ENCODE measurements around the gene TGFB1. TPM values are rescaled to one million over a fixed set of nuclear protein-coding genes. Genes with fewer than 3 reads are reported as not detected.
A peak's percentile ranks its signal among the peaks of the same experiment; 100 is the strongest.

The TGFB1 gene
- total and polyA plus RNA-seq, 9 of the 15 experiments (the other 6 are each of a cell fraction or from before 2014, with no cell fraction given): 0.24 to 159 (median 17.2) TPM

DNA sequence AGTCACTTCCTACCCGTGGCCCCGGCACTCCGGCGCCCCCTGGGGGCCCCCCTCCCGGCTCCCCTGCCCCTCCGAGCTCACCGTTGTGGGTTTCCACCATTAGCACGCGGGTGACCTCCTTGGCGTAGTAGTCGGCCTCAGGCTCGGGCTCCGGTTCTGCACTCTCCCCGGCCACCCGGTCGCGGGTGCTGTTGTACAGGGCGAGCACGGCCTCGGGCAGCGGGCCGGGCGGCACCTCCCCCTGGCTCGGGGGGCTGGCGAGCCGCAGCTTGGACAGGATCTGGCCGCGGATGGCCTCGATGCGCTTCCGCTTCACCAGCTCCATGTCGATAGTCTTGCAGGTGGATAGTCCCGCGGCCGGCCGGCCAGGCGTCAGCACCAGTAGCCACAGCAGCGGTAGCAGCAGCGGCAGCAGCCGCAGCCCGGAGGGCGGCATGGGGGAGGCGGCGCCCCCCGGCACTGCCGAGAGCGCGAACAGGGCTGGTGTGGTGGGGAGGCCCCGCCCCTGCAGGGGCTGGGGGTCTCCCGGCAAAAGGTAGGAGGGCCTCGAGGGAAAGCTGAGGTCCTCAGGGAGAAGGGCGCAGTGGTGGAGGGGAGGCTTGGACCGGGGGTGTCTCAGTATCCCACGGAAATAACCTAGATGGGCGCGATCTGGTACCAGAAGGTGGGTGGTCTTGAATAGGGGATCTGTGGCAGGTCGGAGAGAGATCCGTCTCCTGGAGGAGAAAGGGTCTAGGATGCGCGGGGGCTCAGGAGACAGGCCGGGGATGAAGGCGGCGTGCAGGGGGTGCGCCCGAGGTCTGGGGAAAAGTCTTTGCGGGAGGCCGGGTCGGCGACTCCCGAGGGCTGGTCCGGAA, 885 bp downstream of the TGFB1 start (continued):
- peak; percentile 66; the same call in 1 of the 2 replicates for TF ChIP-seq SMAD4 (CRISPR knock-in tag; conservative IDR thresholded peaks at IDR 0.05)
- no peak for TF ChIP-seq TFAM (CRISPR knock-in tag; conservative IDR thresholded peaks at IDR 0.05)
- peak; percentile 65; the same call in 1 of the 2 replicates for TF ChIP-seq GATAD2A (IDR thresholded peaks at IDR 0.05)
- peak; percentile 50; the same call in 1 of the 2 replicates for TF ChIP-seq ZNF143 (CRISPR knock-in tag; IDR thresholded peaks at IDR 0.05)
- TF ChIP-seq SETDB1 (IDR thresholded peaks at IDR 0.05; ENCODE audit: low read length): no peak
- TF ChIP-seq, protein P1, sequence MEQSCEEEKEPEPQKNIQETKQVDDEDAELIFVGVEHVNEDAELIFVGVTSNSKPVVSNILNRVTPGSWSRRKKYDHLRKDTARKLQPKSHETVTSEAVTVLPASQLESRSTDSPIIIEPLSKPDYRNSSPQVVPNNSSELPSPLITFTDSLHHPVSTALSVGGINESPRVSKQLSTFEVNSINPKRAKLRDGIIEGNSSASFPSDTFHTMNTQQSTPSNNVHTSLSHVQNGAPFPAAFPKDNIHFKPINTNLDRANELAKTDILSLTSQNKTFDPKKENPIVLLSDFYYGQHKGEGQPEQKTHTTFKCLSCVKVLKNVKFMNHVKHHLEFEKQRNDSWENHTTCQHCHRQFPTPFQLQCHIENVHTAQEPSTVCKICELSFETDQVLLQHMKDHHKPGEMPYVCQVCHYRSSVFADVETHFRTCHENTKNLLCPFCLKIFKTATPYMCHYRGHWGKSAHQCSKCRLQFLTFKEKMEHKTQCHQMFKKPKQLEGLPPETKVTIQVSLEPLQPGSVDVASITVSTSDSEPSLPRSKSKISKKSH (CRISPR knock-in tag; IDR thresholded peaks at IDR 0.05): no peak
- TF ChIP-seq, protein P2, sequence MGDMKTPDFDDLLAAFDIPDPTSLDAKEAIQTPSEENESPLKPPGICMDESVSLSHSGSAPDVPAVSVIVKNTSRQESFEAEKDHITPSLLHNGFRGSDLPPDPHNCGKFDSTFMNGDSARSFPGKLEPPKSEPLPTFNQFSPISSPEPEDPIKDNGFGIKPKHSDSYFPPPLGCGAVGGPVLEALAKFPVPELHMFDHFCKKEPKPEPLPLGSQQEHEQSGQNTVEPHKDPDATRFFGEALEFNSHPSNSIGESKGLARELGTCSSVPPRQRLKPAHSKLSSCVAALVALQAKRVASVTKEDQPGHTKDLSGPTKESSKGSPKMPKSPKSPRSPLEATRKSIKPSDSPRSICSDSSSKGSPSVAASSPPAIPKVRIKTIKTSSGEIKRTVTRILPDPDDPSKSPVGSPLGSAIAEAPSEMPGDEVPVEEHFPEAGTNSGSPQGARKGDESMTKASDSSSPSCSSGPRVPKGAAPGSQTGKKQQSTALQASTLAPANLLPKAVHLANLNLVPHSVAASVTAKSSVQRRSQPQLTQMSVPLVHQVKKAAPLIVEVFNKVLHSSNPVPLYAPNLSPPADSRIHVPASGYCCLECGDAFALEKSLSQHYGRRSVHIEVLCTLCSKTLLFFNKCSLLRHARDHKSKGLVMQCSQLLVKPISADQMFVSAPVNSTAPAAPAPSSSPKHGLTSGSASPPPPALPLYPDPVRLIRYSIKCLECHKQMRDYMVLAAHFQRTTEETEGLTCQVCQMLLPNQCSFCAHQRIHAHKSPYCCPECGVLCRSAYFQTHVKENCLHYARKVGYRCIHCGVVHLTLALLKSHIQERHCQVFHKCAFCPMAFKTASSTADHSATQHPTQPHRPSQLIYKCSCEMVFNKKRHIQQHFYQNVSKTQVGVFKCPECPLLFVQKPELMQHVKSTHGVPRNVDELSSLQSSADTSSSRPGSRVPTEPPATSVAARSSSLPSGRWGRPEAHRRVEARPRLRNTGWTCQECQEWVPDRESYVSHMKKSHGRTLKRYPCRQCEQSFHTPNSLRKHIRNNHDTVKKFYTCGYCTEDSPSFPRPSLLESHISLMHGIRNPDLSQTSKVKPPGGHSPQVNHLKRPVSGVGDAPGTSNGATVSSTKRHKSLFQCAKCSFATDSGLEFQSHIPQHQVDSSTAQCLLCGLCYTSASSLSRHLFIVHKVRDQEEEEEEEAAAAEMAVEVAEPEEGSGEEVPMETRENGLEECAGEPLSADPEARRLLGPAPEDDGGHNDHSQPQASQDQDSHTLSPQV (IDR thresholded peaks at IDR 0.05): peak; percentile 81
- no peak for TF ChIP-seq ZFPM2 (CRISPR knock-in tag; IDR thresholded peaks at IDR 0.05)
- TF ChIP-seq SAP30 (IDR thresholded peaks at IDR 0.05; ENCODE audit: borderline replicate concordance, insufficient read depth, low read depth, low read length, poor library complexity, severe bottlenecking): peak; percentile 57
- TF ChIP-seq ZFX (CRISPR knock-in tag; IDR thresholded peaks at IDR 0.05): peak; percentile 71
- TF ChIP-seq, protein P3, sequence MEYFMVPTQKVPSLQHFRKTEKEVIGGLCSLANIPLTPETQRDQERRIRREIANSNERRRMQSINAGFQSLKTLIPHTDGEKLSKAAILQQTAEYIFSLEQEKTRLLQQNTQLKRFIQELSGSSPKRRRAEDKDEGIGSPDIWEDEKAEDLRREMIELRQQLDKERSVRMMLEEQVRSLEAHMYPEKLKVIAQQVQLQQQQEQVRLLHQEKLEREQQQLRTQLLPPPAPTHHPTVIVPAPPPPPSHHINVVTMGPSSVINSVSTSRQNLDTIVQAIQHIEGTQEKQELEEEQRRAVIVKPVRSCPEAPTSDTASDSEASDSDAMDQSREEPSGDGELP (CRISPR knock-in tag; IDR thresholded peaks at IDR 0.05; ENCODE audit: borderline replicate concordance): no peak; the same call in 1 of the 2 replicates
- TF ChIP-seq MYC (IDR thresholded peaks at IDR 0.05; ENCODE audit: low read depth, low read length): peak; percentile 95
- peak; percentile 87; the same call in 1 of the 2 replicates for TF ChIP-seq MYC (CRISPR knock-in tag; IDR thresholded peaks at IDR 0.05; ENCODE audit: borderline replicate concordance, low read depth)
- TF ChIP-seq, protein P4, sequence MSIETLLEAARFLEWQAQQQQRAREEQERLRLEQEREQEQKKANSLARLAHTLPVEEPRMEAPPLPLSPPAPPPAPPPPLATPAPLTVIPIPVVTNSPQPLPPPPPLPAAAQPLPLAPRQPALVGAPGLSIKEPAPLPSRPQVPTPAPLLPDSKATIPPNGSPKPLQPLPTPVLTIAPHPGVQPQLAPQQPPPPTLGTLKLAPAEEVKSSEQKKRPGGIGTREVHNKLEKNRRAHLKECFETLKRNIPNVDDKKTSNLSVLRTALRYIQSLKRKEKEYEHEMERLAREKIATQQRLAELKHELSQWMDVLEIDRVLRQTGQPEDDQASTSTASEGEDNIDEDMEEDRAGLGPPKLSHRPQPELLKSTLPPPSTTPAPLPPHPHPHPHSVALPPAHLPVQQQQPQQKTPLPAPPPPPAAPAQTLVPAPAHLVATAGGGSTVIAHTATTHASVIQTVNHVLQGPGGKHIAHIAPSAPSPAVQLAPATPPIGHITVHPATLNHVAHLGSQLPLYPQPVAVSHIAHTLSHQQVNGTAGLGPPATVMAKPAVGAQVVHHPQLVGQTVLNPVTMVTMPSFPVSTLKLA (conservative IDR thresholded peaks at IDR 0.05): peak; percentile 74 to 87
- peak; percentile 98 for TF ChIP-seq RBM25 (IDR thresholded peaks at IDR 0.05; ENCODE audit: low read depth, low read length, severe bottlenecking)
- no peak for TF ChIP-seq FOXK1 (CRISPR knock-in tag; IDR thresholded peaks at IDR 0.05; ENCODE audit: borderline replicate concordance)
- TF ChIP-seq NFYB (IDR thresholded peaks at IDR 0.05; ENCODE audit: extremely low read depth, insufficient read length): no peak
